Activated B cell treated with CpG ODN at 0.5 μM for 24 hours (primary cell): Measurements from ENCODE around the gene C6orf15. TPM values are rescaled to one million over a fixed set of nuclear protein-coding genes. Genes with fewer than 3 reads are reported as not detected.

Source experiments
- ATAC-seq: fragments of 200-7000 bp; cut with Tn5 transposase; one replicate; pipeline ENCODE4 v1.10.0; 2021; ENCODE audit warnings: low read depth, mild to moderate bottlenecking, moderate library complexity
- CTCF ChIA-PET: fragments of 350-600 bp; sonication (Branson Sonifier 250); formaldehyde crosslinking; loops from one replicate; lab custom pipeline; 2021; ENCODE audit warnings: antibody characterized with exemption; lab: Charles Lee
- POLR2A ChIA-PET: fragments of 350-600 bp; sonication (Branson Sonifier 250); formaldehyde crosslinking; loops from one replicate; lab custom pipeline; 2021; ENCODE audit warnings: antibody characterized with exemption; lab: Charles Lee
- DNase-seq: peaks from one replicate; pipeline ENCODE4 v3.0.0; 2022
- H3K27ac Mint-ChIP-seq: one replicate; pipeline ENCODE4 v1.8.0; 2020; ENCODE audit warnings: mixed read lengths
- H3K27me3 Mint-ChIP-seq: one replicate; pipeline ENCODE4 v1.8.0; 2021; ENCODE audit warnings: mixed read lengths
- H3K36me3 Mint-ChIP-seq: one replicate; pipeline ENCODE4 v1.8.0; 2021; ENCODE audit warnings: low read depth, mixed read lengths
- H3K4me1 Mint-ChIP-seq: one replicate; pipeline ENCODE4 v1.8.0; 2021; ENCODE audit warnings: mixed read lengths
- H3K4me3 Mint-ChIP-seq: one replicate; pipeline ENCODE4 v1.8.0; 2020; ENCODE audit warnings: mild to moderate bottlenecking, mixed read lengths
- H3K9me3 Mint-ChIP-seq: one replicate; pipeline ENCODE4 v1.8.0; 2020; ENCODE audit warnings: mixed read lengths
- intact Hi-C: fragments of 100-400 bp; cut with micrococcal nuclease; formaldehyde crosslinking; loops from one replicate; pipeline ENCODE4 v1.15.1; 2024
- total RNA-seq: library from RNA; stranded (reverse); gene quantifications from 2 replicates; pipeline ENCODE4 v1.2.3, GENCODE V29; 2022
- TF ChIP-seq, protein P1 (sequence below): fragments of 200-600 bp; IDR thresholded peaks from one replicate; pipeline ENCODE4 v1.8.0; 2022; ENCODE audit warnings: antibody characterized with exemption, mild to moderate bottlenecking

The C6orf15 gene
- total RNA-seq, 1 donor from 2014 or later, result not detected

DNA sequence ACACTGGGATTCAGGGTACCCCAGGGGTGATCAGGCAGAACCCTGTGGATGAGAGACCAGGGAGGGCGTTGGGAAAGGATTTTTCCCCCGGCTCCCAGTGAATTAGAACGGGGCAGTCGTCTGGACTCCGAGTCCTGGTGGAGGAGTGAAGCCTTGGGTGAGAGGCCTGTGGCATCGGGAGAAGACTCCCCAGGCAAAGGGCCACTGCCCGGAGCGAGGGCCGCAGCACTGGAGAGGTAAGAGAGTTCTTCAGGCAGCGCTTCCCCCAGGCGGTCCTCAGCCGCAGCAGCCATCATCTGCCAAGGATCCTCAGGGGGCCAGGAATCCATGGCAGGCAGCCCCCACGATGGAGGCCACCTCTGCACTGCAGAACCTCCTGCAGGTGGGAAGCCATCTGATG, 663 bp downstream of the C6orf15 start:
- ATAC-seq (no peak), DNase-seq (no peak)
- H3K27me3 Mint-ChIP-seq, result peaks cover 31% of the 10 kb centered on the region
- intact Hi-C loops, result no loop called here
- ChIA-PET CTCF (no interaction called here), POLR2A (no interaction called here)
- TF ChIP-seq, protein P1, sequence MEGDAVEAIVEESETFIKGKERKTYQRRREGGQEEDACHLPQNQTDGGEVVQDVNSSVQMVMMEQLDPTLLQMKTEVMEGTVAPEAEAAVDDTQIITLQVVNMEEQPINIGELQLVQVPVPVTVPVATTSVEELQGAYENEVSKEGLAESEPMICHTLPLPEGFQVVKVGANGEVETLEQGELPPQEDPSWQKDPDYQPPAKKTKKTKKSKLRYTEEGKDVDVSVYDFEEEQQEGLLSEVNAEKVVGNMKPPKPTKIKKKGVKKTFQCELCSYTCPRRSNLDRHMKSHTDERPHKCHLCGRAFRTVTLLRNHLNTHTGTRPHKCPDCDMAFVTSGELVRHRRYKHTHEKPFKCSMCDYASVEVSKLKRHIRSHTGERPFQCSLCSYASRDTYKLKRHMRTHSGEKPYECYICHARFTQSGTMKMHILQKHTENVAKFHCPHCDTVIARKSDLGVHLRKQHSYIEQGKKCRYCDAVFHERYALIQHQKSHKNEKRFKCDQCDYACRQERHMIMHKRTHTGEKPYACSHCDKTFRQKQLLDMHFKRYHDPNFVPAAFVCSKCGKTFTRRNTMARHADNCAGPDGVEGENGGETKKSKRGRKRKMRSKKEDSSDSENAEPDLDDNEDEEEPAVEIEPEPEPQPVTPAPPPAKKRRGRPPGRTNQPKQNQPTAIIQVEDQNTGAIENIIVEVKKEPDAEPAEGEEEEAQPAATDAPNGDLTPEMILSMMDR, result no peak
- H3K36me3 Mint-ChIP-seq, result no peaks in the 10 kb centered on the region
- peaks cover 5% of the 10 kb centered on the region for H3K4me1 Mint-ChIP-seq
- no peak overlapping the region for H3K27ac Mint-ChIP-seq
- no peak overlapping the region for H3K4me3 Mint-ChIP-seq
- no peaks in the 10 kb centered on the region for H3K9me3 Mint-ChIP-seq

DNA sequence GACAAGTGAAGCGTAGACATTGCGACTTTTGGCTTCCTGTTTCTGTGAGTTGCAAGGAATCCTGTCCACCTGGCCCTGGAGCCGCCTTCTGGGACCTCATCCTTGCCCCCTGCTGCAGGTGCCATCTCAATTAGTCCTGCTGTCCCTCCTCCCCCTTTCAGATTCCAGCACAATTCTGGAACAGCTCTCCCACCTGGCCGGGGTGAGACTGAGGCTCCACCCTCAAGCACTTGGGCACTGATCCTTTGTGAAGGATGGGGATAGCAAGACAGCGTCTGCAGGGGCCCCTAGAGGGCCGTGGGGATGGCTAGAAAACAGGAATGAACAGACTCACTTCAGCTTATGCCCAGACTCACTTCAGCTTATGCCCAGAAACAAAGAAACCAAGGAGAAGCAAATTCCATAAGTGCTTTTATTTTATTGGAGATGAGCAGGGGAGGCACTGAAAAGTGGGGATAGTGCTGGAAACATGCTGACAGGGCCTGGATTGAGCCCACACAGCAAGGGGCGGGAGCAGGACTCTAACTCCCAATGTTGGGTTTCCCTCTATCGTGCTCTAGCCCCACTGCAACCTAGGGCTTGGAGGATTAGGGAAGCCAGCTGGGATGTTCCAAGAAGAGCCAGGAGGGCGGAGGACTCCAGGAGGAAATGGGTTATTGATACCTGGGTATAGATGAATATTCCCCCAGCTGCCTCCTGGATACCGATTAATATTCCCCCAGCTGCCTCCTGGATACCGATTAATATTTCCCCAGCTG, 1.4 kb downstream of the C6orf15 start:
- H3K4me1 Mint-ChIP-seq, result peaks cover 5% of the 10 kb centered on the region
- CTCF ChIA-PET, result no interaction called here
- POLR2A ChIA-PET, result no interaction called here
- ATAC-seq (no peak), DNase-seq (no peak)
- no peak overlapping the region for H3K27ac Mint-ChIP-seq
- intact Hi-C loops, result no loop called here
- no peak overlapping the region for H3K4me3 Mint-ChIP-seq
- TF ChIP-seq, protein P1, result no peak
- no peaks in the 10 kb centered on the region for H3K9me3 Mint-ChIP-seq
- no peaks in the 10 kb centered on the region for H3K36me3 Mint-ChIP-seq
- H3K27me3 Mint-ChIP-seq, result peaks cover 31% of the 10 kb centered on the region

DNA sequence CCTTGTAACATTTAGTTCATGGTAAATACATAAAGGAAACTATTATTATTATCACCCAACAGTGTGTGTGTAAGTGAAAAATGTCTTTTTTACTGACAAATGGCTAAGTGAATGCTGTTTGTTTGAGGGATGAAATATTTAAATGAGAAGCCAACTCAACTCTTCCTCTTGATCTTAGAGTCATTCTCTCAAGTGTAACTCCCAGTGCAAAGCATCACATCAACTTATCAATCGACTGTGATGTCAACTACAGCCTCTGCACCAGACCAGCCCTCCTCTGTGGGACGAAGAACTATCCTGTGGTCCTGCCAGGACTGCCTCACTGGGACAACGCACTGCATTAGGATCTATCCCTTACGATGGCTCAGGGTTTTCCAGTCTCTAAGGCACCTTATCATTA, 5.3 kb downstream of the C6orf15 start:
- CTCF ChIA-PET, result no interaction called here
- peaks cover 27% of the 10 kb centered on the region for H3K27me3 Mint-ChIP-seq
- no peak overlapping the region for H3K27ac Mint-ChIP-seq
- no peak overlapping the region for H3K4me3 Mint-ChIP-seq
- POLR2A ChIA-PET, result no interaction called here
- no peak for ATAC-seq
- no peak for DNase-seq
- TF ChIP-seq, protein P1, result no peak
- no peaks in the 10 kb centered on the region for H3K4me1 Mint-ChIP-seq
- no peaks in the 10 kb centered on the region for H3K9me3 Mint-ChIP-seq
- H3K36me3 Mint-ChIP-seq, result no peaks in the 10 kb centered on the region
- intact Hi-C loops, result no loop called here

GRCh38 chr6:31103136-31103535, 9.2 kb downstream of the C6orf15 start:
- POLR2A ChIA-PET, result no interaction called here
- no peak overlapping the region for H3K27ac Mint-ChIP-seq
- ATAC-seq, result no peak
- no peaks in the 10 kb centered on the region for H3K9me3 Mint-ChIP-seq
- peaks cover 3% of the 10 kb centered on the region for H3K27me3 Mint-ChIP-seq
- TF ChIP-seq, protein P1, result no peak
- no peak for DNase-seq
- H3K36me3 Mint-ChIP-seq, result no peaks in the 10 kb centered on the region
- H3K4me1 Mint-ChIP-seq, result no peaks in the 10 kb centered on the region
- intact Hi-C loops, result no loop called here
- CTCF ChIA-PET, result interaction anchor here (1.3 to 1.4 kb wide), 2 partner anchors 16 to 263 kb away, joined by 3 to 9 read pairs; no protein-coding TSS in a partner anchor
- H3K4me3 Mint-ChIP-seq, result no peak overlapping the region

DNA sequence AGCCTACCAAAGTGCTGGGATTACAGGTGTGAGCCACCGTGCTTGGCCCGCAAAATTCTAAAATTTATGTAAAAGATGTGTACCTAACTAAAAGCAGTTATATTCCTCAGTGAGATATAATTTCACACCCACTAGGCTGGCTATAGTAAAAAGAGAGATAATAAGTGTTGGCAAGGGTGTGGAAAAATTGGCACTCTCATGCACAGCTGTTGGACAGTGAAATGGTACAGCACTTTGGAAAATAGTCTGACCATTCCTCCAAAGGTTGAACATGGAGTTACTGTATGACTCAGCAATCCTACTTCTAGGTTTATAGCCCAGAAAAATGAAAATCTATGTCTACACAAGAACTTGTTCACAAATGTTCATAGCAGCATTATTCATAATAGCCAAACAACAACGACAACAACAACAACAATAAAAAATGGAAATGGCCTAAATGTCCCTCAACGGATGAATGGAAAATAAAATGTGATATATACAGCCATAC, 13.9 kb downstream of the C6orf15 start:
- ATAC-seq (no peak), DNase-seq (no peak)
- TF ChIP-seq, protein P1, result no peak
- Mint-ChIP-seq H3K27me3 (peaks cover 3% of the 10 kb centered on the region), H3K36me3 (no peaks in the 10 kb centered on the region), H3K9me3 (no peaks in the 10 kb centered on the region), H3K27ac (no peak overlapping the region), H3K4me1 (peaks cover 17% of the 10 kb centered on the region), H3K4me3 (no peak overlapping the region)
- intact Hi-C loops, result no loop called here
- ChIA-PET CTCF (no interaction called here), POLR2A (no interaction called here)
